ENCODE data around the gene MAOA. TPM values are rescaled to one million over a fixed set of nuclear protein-coding genes. Genes with fewer than 3 reads are reported as not detected.

Gene MAOA
- total and polyA plus RNA-seq, 2 of the 13 experiments (the other 11 are each of a cell fraction or from before 2014, with no cell fraction given) = 13.4 to 14.7 TPM

- CTCF ChIA-PET (ENCODE audit: low intra/inter-chr PET ratio, low total read pairs) = no interaction called here
- intact Hi-C loops (cut with micrococcal nuclease; ENCODE audit: unreplicated experiment) = no loop called here
Measured at GRCh38 chrX:43706786-43707370, 50.8 kb downstream of the MAOA start.

GRCh38 chrX:43707812-43708548, 51.9 kb downstream of the MAOA start:
- Histone ChIP-seq H3K4me3 (replicated peaks in 1 of 3; ENCODE audit: insufficient read depth in 1 of 3, low read depth in 2 of 3, low read length in 3 of 3) (no peak overlapping the region), H3K79me2 (ENCODE audit: insufficient read depth, low read length) (no peaks in the 10 kb centered on the region), H2AFZ (ENCODE audit: low read length) (no peak overlapping the region), H3K27ac (ENCODE audit: extremely low read length, insufficient read depth, low read length) (no peak overlapping the region), H3K27me3 (ENCODE audit: control insufficient read depth in 1 of 2, insufficient read depth in 2 of 2, low read length in 2 of 2) (no peaks in the 10 kb centered on the region), H3K36me3 (replicated peaks in 1 of 2; ENCODE audit: control insufficient read depth in 1 of 2, insufficient read depth in 2 of 2, low read length in 2 of 2) (0 out of 5 replicates have a peak, but pooled peaks cover 0 to 4% of the 10 kb centered on the region in 2 experiments), H3K9me3 (ENCODE audit: low read length) (no peaks in the 10 kb centered on the region), H3K4me2 (ENCODE audit: low read depth, low read length) (no peak overlapping the region), H4K20me1 (ENCODE audit: insufficient read depth, low read length) (no peaks in the 10 kb centered on the region), H3K4me1 (ENCODE audit: insufficient read depth, low read length) (peaks cover 15% of the 10 kb centered on the region), H3K9ac (ENCODE audit: insufficient read depth, low read depth, low read length) (no peak overlapping the region)
- ATAC-seq (no peak), FAIRE-seq (no peak), DNase-seq (ENCODE audit: low spot score) (no peak)
- ChIA-PET CTCF (ENCODE audit: low intra/inter-chr PET ratio, low total read pairs) (no interaction called here), POLR2A (no interaction called here)
- BruUV-seq (replicated peaks) = no TSS peak
- 94% methylated on average over 3 of the region's 3 CpGs for WGBS (ENCODE audit: low lambda C conversion rate)
- in situ Hi-C loops (cut with HindIII; ENCODE audit: extremely low pct_ligation_motif_present, low pct_unique_long_range_greater_than_20kb) (no loop called here), intact Hi-C loops (cut with micrococcal nuclease; ENCODE audit: unreplicated experiment) (no loop called here)
- TF ChIP-seq HDAC1 (CRISPR knock-in tag; IDR thresholded peaks at IDR 0.05) = no peak
- no peak for TF ChIP-seq ZBTB26 (CRISPR knock-in tag; IDR thresholded peaks at IDR 0.05; ENCODE audit: borderline replicate concordance)
- TF ChIP-seq ZNF430 (CRISPR knock-in tag; IDR thresholded peaks at IDR 0.05) = no peak
- no peak for TF ChIP-seq ATF4 (CRISPR knock-in tag; IDR thresholded peaks at IDR 0.05)
- no peak for TF ChIP-seq HOXD1 (CRISPR knock-in tag; IDR thresholded peaks at IDR 0.05)
- no peak for TF ChIP-seq NRL (CRISPR knock-in tag; IDR thresholded peaks at IDR 0.05; ENCODE audit: borderline replicate concordance)
- no peak for TF ChIP-seq SNAPC2 (CRISPR knock-in tag; IDR thresholded peaks at IDR 0.05)
- no peak for TF ChIP-seq ZKSCAN1 (IDR thresholded peaks at IDR 0.05; ENCODE audit: low read length)
- TF ChIP-seq BRF2 (CRISPR knock-in tag; IDR thresholded peaks at IDR 0.05) = no peak
- no peak for TF ChIP-seq HOXA3 (CRISPR knock-in tag; IDR thresholded peaks at IDR 0.05)
- no peak for TF ChIP-seq SKI (IDR thresholded peaks at IDR 0.05; ENCODE audit: partially characterized antibody)
- TF ChIP-seq ZSCAN30 (CRISPR knock-in tag; IDR thresholded peaks at IDR 0.05) = no peak
- no peak for TF ChIP-seq ZBTB20 (CRISPR knock-in tag; IDR thresholded peaks at IDR 0.05; ENCODE audit: borderline replicate concordance, low read depth)
- no peak for TF ChIP-seq NONO (IDR thresholded peaks at IDR 0.05)
- TF ChIP-seq NONO (CRISPR knock-in tag; conservative IDR thresholded peaks at IDR 0.05) = no peak

More at GRCh38 chrX:43706786-43707370, 50.8 kb downstream of the MAOA start:
- Histone ChIP-seq H3K27ac (ENCODE audit: extremely low read length, insufficient read depth, low read length) (no peak overlapping the region), H3K9me3 (ENCODE audit: low read length) (no peaks in the 10 kb centered on the region), H3K4me2 (ENCODE audit: low read depth, low read length) (no peak overlapping the region), H3K36me3 (replicated peaks in 1 of 2; ENCODE audit: control insufficient read depth in 1 of 2, insufficient read depth in 2 of 2, low read length in 2 of 2) (no peaks in the 10 kb centered on the region), H2AFZ (ENCODE audit: low read length) (no peak overlapping the region), H3K9ac (ENCODE audit: insufficient read depth, low read depth, low read length) (no peak overlapping the region), H3K4me1 (ENCODE audit: insufficient read depth, low read length) (peaks cover 26% of the 10 kb centered on the region), H3K4me3 (replicated peaks in 1 of 3; ENCODE audit: insufficient read depth in 1 of 3, low read depth in 2 of 3, low read length in 3 of 3) (no peak overlapping the region), H3K79me2 (ENCODE audit: insufficient read depth, low read length) (no peaks in the 10 kb centered on the region), H4K20me1 (ENCODE audit: insufficient read depth, low read length) (no peaks in the 10 kb centered on the region), H3K27me3 (ENCODE audit: control insufficient read depth in 1 of 2, insufficient read depth in 2 of 2, low read length in 2 of 2) (no peaks in the 10 kb centered on the region)
- POLR2A ChIA-PET = no interaction called here
- BruUV-seq (replicated peaks) = no TSS peak
- in situ Hi-C loops (cut with HindIII; ENCODE audit: extremely low pct_ligation_motif_present, low pct_unique_long_range_greater_than_20kb) = no loop called here
- FAIRE-seq (no peak), DNase-seq (ENCODE audit: low spot score) (no peak), ATAC-seq (no peak)
- WGBS (ENCODE audit: low lambda C conversion rate) = 96% methylated on average over 2 of the region's 2 CpGs
- TF ChIP-seq CENPT (CRISPR knock-in tag; IDR thresholded peaks at IDR 0.05; ENCODE audit: low read depth) = no peak
